HEK293T (cell line): ENCODE results near the gene SFN.

Experiments
- ARNT ChIP-seq: fragments of 450-650 bp; IDR thresholded peaks from 2 replicates; pipeline ENCODE4 v1.6.1; 2017; ENCODE audit warnings: mild to moderate bottlenecking
- BHLHE40 ChIP-seq: fragments of 450-650 bp; IDR thresholded peaks from 2 replicates; pipeline ENCODE4 v1.6.1; 2016; ENCODE audit warnings: mild to moderate bottlenecking, moderate library complexity, borderline replicate concordance
- CTBP1 ChIP-seq: fragments of 450-650 bp; IDR thresholded peaks from 2 replicates; pipeline ENCODE4 v1.6.1; 2016; ENCODE audit warnings: borderline replicate concordance
- ELF4 ChIP-seq: fragments of 450-650 bp; IDR thresholded peaks from 2 replicates; pipeline ENCODE4 v1.6.1; 2017; ENCODE audit warnings: antibody characterized with exemption
- FOXA1 ChIP-seq: fragments of 450-650 bp; IDR thresholded peaks from 2 replicates; pipeline ENCODE4 v1.6.1; 2016; ENCODE audit warnings: mild to moderate bottlenecking
- FOXK2 ChIP-seq: fragments of 450-650 bp; IDR thresholded peaks from 2 replicates; pipeline ENCODE4 v1.6.1; 2016; ENCODE audit warnings: mild to moderate bottlenecking
- FOXM1 ChIP-seq: fragments of 450-650 bp; IDR thresholded peaks from 2 replicates; pipeline ENCODE4 v1.6.1; 2017; ENCODE audit warnings: mild to moderate bottlenecking, borderline replicate concordance
- NFRKB ChIP-seq: fragments of 450-650 bp; IDR thresholded peaks from 2 replicates; pipeline ENCODE4 v1.6.1; 2016; ENCODE audit warnings: mild to moderate bottlenecking, moderate library complexity
- SP1 ChIP-seq: fragments of 450-650 bp; IDR thresholded peaks from 2 replicates; pipeline ENCODE4 v1.6.1; 2017
- SUZ12 ChIP-seq: fragments of 450-650 bp; IDR thresholded peaks from 2 replicates; pipeline ENCODE4 v1.6.1; 2016; ENCODE audit warnings: mild to moderate bottlenecking
- TARDBP ChIP-seq: fragments of 450-650 bp; IDR thresholded peaks from 2 replicates; pipeline ENCODE4 v1.6.1; 2016
- ZNF384 ChIP-seq: fragments of 450-650 bp; IDR thresholded peaks from 2 replicates; pipeline ENCODE4 v1.6.1; 2016
- TF ChIP-seq, protein P1 (sequence below): fragments of 450-650 bp; IDR thresholded peaks from 2 replicates; pipeline ENCODE4 v1.6.1; 2016

DNA sequence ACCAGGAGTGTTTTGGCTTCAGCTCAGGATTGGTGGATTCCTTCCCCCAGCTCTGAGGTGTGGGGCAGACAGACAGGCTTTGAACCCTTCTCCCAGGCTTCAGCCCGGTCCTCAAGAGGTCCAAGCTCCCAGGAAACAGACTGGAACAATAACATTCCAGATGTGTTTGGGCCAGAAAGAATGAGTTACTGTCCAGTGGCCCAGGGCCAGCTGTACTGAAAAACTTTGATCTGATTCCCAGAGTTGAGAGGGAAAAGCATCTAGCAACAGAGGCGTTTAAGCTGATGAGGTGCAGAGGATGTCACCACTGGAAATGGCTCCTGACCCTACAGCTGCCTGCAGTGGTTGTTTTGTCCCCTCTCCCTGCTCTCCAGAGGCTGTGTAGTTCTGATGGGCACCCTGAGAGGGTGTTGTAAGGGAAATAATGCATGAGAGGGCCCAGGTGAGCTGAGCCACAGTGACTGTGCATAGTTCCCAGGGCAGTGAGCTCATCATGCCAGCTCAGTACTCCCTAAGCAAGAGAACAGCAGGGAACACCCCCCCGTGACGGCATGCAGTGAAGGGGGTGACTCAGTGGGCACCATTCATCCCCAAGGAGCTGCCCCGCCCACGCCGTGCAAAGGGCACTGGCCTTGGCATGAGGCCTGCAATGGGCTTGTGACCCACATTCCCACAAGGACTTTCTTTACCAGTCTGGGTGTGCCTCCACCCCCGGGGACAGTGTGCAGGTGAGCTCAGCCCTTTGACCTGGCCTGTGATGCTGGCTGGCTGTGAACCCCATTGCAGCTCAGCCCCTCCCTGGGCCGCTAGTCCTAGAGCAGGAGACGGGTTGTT, 13.8 kb upstream of the SFN start:
- TF ChIP-seq ZNF384 (no peak), SUZ12 (no peak), TARDBP (no peak), ELF4 (no peak), FOXA1 (no peak), FOXM1 (no peak), SP1 (no peak), NFRKB (no peak), BHLHE40 (no peak), ARNT (no peak), FOXK2 (no peak), CTBP1 (no peak)
- TF ChIP-seq, protein P1, sequence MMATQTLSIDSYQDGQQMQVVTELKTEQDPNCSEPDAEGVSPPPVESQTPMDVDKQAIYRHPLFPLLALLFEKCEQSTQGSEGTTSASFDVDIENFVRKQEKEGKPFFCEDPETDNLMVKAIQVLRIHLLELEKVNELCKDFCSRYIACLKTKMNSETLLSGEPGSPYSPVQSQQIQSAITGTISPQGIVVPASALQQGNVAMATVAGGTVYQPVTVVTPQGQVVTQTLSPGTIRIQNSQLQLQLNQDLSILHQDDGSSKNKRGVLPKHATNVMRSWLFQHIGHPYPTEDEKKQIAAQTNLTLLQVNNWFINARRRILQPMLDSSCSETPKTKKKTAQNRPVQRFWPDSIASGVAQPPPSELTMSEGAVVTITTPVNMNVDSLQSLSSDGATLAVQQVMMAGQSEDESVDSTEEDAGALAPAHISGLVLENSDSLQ: no peak
